ENCODE data around the gene ZSWIM5. TPM values are rescaled to one million over a fixed set of nuclear protein-coding genes. Genes with fewer than 3 reads are reported as not detected.

ZSWIM5 gene
- total RNA-seq, 1 donor from 2014 or later, result 3.7 TPM

DNA sequence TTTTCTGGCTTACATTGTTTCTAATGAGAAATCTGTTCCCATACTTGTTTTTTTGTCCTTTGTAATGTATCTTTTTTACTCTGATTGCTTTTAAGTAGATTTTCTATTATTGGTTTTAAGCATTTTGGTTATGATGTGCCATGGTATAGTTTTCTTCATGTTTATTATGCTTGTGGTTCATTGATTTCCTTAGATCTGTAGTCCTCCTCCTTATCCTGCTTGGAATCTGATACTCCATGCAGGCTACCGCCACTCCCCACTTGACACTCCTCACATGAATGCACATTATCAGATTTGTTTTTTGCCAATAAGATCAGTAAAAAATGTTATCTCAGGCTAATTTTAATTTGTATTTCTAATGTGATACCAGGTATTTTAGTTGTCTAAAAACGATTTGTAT is 173.6 kb downstream of the ZSWIM5 start:
- DNase-seq (ENCODE audit: low read depth in 2 of 2), result no peak

- no peak for DNase-seq (ENCODE audit: low read depth in 2 of 2)
Measured at GRCh38 chr1:45026446-45026845, 180.0 kb downstream of the ZSWIM5 start.

GRCh38 chr1:45023663-45024062 is 182.7 kb downstream of the ZSWIM5 start:
- no peak for DNase-seq (ENCODE audit: low read depth in 2 of 2)

- DNase-seq (ENCODE audit: low read depth in 2 of 2), result peak in 1 of 2 donors; percentile 75
Measured at GRCh38 chr1:45018599-45019230, 187.7 kb downstream of the ZSWIM5 start.

DNA sequence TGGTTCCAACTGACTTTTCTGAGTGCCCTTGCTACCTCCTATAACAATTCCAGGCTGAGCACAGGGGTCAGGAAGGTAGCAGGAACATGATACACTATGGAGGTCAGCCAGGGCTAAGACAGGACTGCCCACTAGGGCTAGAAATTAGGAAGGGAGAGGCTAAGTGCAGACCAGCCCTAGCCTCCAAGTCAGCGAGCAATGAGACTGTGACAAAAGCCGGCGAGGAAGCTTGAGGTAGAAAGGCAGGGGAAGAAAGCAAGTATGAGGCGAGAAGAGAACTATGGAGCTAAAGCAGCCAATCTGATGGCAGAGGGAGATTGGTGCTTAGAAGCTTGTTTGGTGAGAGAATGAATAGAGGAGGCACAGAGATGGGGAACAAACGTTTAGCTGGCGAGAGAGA is 189.6 kb downstream of the ZSWIM5 start:
- DNase-seq (ENCODE audit: low read depth in 2 of 2), result no peak

DNA sequence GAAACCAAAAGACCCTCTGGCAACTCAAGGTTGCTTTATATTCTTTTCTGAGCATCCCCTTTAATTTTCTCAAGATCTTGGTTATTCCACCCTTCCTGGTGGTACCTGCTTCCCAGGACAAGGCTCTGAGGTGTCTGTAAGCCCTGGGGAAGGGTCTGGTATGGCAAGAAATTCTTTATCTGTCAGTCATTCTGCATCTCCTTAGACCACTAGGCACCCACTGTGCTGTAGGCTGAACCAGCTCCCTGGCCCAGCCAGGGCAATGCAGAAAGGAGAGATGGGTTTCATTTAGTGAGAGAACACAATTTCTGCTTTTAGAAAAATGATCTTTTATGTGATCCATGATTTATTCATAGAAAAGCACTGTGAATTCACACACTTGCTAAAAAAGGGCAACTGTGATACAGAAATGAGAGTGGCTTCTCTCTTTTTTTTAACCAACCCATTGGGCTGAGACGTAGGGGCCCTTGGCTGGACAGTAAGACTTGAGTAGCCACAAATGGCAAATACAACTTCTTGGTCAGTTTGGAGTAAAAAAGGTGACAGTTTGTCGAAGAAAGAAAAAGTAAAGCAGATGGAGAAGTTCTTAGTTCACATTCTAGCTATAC is 190.2 kb downstream of the ZSWIM5 start:
- DNase-seq (ENCODE audit: low read depth in 2 of 2), result no peak

DNA sequence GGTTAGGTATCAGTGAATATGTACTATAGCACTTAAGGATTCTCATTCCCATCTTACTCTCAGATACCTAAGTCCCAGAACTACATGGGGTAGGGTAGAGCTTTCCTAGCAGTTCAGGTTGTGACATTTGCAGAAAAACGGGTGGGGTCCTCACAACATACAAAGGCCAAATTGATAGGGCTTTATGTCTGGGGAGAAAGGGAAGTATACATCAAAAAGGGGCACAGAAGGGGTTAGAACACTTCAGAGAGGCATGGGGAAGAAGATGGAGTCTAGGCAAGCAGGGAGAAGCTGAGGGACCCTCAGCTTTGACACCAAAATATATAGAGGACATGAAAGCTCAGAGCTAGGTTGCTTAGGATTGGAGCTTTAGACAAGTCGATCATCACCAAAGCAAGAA is 190.7 kb downstream of the ZSWIM5 start:
- no peak for DNase-seq (ENCODE audit: low read depth in 2 of 2)

GRCh38 chr1:45014321-45015028 is 191.9 kb downstream of the ZSWIM5 start:
- peak; percentile 81 to 87 for DNase-seq (ENCODE audit: low read depth in 2 of 2)

DNA sequence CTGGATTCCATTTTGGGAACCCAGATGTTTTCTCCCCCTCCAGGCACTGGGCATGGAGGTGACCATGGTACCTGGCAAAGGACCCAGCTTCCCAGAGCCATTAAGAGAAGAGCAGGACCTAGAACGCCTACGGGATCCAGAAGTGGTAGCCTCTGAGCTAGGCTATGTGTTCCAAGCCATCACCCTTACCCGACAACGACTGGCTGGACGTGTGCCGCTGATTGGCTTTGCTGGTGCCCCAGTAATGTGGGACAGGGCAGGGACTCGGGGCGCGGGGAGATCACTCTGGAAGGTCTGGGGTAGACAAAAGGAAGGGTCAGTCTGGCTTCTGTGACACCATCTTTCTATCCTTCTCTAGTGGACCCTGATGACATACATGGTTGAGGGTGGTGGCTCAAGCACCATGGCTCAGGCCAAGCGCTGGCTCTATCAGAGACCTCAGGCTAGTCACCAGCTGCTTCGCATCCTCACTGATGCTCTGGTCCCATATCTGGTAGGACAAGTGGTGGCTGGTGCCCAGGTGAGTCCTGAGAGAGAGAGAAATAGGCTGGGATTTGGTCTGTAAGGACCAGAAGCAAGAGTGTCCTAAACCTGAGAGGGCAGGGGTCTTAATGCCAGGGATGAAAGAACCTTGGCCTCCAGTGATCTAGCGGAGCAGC is 192.7 kb downstream of the ZSWIM5 start:
- no peak for DNase-seq (ENCODE audit: low read depth in 2 of 2)

DNA sequence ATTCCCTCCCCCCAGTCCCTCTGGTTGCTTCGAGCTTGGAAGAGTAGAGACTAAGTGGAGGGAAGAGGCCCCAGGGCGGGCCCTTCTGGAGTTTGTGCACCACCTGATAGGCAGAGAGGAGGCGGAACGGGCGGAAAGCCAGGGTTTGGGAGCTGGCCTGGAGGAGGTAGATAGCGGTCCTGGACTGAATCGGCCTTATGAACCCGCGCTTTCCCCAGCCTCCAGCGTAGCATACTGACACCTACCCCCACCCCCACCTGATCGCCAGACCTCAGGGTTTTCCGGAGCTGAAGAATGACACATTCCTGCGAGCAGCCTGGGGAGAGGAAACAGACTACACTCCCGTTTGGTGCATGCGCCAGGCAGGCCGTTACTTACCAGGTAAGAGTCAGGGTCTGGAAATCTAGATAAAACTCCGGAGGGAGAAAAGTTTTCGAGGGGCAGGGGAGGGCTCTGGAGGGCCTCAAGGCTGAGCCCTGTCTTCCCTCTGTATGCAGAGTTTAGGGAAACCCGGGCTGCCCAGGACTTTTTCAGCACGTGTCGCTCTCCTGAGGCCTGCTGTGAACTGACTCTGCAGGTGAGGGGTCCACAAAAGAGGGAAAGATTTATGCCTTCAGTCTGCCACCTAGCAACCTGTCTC is 193.6 kb downstream of the ZSWIM5 start:
- peak; percentile 71 to 86 for DNase-seq (ENCODE audit: low read depth in 2 of 2)

DNA sequence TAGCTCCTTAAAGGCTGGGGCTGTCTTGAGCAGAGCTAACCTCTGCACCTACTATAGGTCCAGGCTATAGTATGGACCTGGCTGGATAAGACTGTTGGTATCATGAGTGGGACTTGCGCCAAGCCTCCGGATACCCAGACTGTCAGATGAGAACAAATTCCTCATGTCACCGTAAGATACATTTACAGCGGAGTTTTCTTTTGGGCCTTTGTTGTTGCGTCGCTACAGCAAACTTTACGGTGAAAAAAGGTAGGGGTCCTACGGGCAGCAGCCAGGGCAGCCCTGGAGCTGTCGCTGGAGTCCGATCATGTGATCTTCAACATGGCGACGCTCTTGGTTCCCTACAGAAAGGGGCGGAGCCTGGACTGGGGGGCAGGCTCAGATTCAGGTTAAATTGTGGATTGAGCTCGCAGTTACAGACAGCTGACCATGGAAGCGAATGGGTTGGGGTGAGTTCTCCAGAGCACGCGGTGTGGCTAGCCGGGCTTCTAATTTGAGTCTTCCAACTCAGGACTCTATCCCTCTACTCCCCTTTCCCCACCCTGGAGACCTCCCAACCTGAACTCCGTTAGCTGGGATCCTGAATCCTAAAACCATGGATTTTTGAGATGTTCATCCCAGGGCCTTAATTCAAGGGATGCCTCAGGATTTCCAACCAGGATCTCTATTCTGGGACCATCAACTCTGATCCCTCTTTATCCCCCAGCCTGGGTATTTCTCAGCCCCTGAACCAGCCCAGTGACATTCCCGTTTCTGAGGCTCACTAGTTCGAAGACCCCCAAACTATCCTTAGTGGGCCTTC is 194.4 kb downstream of the ZSWIM5 start, which contains the start of gene UROD:
UROD (plus strand) TSS at position 418 of the 802 bp plus-strand sequence; CDS start at position 430, 12 bp downstream.
- DNase-seq (ENCODE audit: low read depth in 2 of 2), result peak; percentile 95 to 98

GRCh38 chr1:45010855-45011811 is 195.3 kb downstream of the ZSWIM5 start, which contains the start of gene HECTD3:
HECTD3 (minus strand) TSS chr1:45011324; CDS start chr1:45011257, 67 bp downstream.
- DNase-seq (ENCODE audit: low read depth in 2 of 2), result peak; percentile 55 to 81

DNA sequence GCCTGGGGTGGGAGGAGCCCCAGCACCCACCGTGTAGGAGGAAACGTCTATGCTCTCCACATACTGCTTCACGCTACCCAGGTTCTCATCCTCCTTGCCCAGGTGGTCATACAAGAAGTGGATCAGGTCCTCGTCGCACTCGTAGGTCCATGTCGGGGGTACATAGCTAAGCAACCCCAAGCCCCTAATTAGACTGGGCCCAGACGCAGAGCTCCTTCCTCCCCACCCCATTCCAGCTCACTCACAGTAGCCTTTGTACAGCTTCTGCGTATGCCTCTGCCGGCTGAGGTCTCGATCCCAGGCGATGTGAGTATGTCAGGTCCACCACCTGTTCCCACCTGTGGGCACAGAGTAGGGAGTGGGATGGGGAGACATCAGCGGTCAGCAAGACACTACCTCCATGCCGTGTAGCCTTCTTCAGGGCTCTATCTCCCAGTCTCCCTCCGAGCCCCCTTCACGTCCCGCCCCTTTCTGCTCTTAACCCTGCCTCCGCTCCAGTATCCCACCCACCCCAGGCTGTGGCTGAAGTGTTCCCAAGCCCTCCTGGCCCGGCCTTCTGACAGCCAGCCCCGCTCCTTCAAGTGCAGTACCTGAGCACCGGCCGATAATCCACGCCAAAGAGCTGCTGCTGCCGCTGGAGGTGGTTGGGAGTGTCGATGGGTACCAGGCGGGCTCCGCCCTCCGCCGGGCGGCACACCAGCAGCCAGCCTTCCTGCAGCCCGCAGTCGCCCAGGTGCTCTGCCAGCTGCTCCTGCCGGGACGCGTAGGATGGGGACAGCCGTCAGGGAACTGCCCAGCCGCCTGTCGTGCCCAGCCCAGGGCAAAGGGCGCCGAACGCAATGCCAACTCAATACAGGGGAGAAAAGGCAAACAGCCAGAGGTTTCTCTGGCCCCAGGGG is 196.2 kb downstream of the ZSWIM5 start:
- peak in 1 of 2 donors; percentile 27 for DNase-seq (ENCODE audit: low read depth in 2 of 2)

DNA sequence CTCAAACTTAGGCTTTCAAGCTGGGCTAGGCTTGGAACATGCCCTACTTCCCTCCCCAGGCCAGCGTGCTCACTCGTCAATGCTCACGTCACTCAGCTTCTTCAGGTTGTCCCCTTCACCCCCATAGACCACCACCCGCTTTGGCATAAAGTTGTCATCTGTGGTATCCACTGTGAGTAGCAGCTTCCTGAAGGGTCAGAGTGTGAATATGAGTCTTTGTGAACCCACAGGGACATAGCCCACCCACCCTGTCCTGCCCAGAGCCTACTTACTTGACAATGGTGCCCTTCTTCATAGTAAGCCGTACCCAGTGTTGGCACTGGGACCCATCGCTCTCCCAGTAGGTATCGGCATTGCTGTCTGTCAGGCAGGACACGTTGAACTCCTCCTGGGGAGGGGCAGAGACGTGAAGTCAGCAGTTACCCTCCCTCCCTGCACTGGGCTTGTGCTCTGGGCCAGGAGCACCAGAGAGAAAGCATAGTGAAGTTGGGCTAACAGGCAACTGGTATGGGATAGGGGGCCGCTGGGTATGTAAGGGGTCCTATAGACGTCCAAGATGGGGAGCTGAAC is 197.0 kb downstream of the ZSWIM5 start:
- DNase-seq (ENCODE audit: low read depth in 2 of 2), result no peak

- DNase-seq (ENCODE audit: low read depth in 2 of 2), result no peak
Measured at GRCh38 chr1:45008516-45008915, 197.9 kb downstream of the ZSWIM5 start.

DNA sequence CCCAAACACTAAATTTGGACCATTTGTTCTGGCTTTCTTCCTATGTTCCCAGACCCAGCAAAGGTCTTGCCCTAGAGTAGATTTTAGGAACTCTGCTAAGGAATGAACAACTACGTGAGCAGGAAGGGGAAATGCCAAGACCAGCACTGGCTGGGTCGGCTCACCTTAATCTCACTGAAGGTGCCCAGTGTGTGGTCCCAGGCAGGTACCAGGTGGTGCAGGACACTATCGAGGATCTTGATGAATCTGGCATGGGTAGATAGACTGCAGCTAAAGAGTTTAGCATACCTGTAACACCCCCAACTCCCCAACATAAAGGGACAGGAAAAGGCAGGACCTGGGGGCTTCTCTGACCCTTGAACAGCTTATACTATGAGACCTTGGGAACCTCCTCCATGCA is 198.3 kb downstream of the ZSWIM5 start:
- DNase-seq (ENCODE audit: low read depth in 2 of 2), result no peak

DNA sequence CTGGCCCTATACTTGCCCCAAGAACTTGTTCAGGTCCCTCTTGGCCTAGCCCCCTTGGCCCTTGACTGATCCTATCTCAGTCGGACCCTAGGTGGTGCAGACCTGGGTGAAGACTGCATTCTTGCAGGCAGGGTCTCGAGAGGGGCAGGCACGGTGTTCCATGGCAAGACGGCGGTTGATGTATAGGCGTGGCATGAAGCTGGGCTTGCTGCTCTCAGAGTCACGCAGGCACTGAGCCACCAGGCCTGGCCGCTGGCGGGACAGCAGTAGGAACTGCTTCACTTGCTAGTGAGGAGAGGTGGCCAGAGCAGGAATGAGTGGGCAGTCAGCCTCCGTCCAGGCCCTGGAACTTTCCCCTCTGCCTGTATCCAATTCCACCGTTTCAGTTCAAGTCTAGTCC is 199.1 kb downstream of the ZSWIM5 start:
- DNase-seq (ENCODE audit: low read depth in 2 of 2), result no peak

- DNase-seq (ENCODE audit: low read depth in 2 of 2), result no peak
Measured at GRCh38 chr1:45005761-45006160, 200.6 kb downstream of the ZSWIM5 start.
